Esophagus squamous epithelium (tissue), 5 donors: ENCODE results near the gene SERPINH1. TPM values are rescaled to one million over a fixed set of nuclear protein-coding genes. Genes with fewer than 3 reads are reported as not detected.

Source experiments
- DNase-seq: peaks from one replicate; lab custom pipeline; 2025; lab: John Stamatoyannopoulos, UW
- H3K27ac ChIP-seq, 4 donors: fragments of 200-600 bp; sonication (generic); one replicate each; pipeline ENCODE4 v1.5.1; 2016 to 2019; ENCODE audit warnings: mild to moderate bottlenecking in 1 of 4
- H3K27me3 ChIP-seq, 4 donors: fragments of 200-600 bp; sonication (generic); 1 replicate in 3 of 4; 2 replicates in 1 of 4; pipeline versions ENCODE4 v1.5.1 to v1.6.0; 2017 to 2021; ENCODE audit warnings: antibody characterized with exemption in 1 of 4
- H3K36me3 ChIP-seq, 3 donors: fragments of 200-600 bp; sonication (generic); one replicate each; pipeline ENCODE4 v1.5.1; 2016 to 2019
- H3K4me1 ChIP-seq, 3 donors: fragments of 200-600 bp; sonication (generic); one replicate each; pipeline ENCODE4 v1.5.1; 2017 to 2019
- H3K4me3 ChIP-seq, 4 donors: fragments of 200-600 bp; sonication (generic); 1 replicate in 3 of 4; 2 replicates in 1 of 4; pipeline ENCODE4 v1.5.1; 2016 to 2019; ENCODE audit warnings: mild to moderate bottlenecking in 2 of 4, moderate library complexity in 1 of 4
- H3K9me3 ChIP-seq, 3 donors: fragments of 200-600 bp; sonication (generic); one replicate each; pipeline ENCODE4 v1.5.1; 2016 to 2019
- POLR2A ChIP-seq, 4 donors: fragments of 450-650 bp; IDR thresholded peaks; one replicate each; pipeline ENCODE4 v1.6.1; 2017; ENCODE audit warnings: antibody characterized with exemption in 4 of 4, mild to moderate bottlenecking in 4 of 4, moderate library complexity in 3 of 4
- WGBS, 2 donors: methylation state at CpG; one replicate each; pipeline ENCODE4 v1.1.5; 2018; 5-methylcytosine and 5-hydroxymethylcytosine counted together
- intact Hi-C: fragments of 100-400 bp; cut with DNase I; formaldehyde crosslinking; loops from one replicate; pipeline ENCODE4 v1.15.0; 2022
- total RNA-seq, 4 donors: library from RNA; depleted of rRNA; stranded (reverse); fragments of >200 nt; gene quantifications; one replicate each; pipeline ENCODE4 v1.1.0, GENCODE V29; 2016
- TF ChIP-seq, protein P1 (sequence below), 6 experiments: fragments of 450-650 bp in 4 of 6; fragments of 200-600 bp in 2 of 6; sonication (generic) in 2 of 6; IDR thresholded peaks; one replicate each; pipeline ENCODE4 v1.5.1; 2016 to 2019; ENCODE audit warnings: antibody characterized with exemption in 6 of 6, mild to moderate bottlenecking in 4 of 6, moderate library complexity in 4 of 6
- donor health status: DM: yes; HTN: yes; CAD: no.

The SERPINH1 gene
- total RNA-seq, 4 donors from 2014 or later: 41.4 to 70.1 (median 46.5) TPM

DNA sequence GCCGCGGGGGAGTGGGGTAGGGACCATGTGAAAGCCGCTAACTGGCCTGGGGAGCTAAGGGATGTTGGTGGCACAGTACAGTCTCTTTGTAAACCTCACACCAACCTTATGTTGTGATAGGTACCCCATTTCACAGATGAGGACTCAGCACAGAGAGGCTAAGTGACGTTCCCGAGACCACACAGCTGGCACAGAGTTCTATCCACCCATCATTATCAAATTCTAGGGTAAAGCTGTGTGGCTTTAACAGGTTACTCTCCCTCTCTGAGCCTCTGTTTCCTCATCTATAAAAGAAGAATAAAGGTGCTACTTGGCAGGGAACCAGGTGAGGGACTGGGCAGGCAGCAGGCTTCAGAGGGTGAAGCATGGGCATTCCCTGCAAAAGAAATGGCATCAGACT, 34.9 kb upstream of the SERPINH1 start:
- intact Hi-C loops: no loop called here

DNA sequence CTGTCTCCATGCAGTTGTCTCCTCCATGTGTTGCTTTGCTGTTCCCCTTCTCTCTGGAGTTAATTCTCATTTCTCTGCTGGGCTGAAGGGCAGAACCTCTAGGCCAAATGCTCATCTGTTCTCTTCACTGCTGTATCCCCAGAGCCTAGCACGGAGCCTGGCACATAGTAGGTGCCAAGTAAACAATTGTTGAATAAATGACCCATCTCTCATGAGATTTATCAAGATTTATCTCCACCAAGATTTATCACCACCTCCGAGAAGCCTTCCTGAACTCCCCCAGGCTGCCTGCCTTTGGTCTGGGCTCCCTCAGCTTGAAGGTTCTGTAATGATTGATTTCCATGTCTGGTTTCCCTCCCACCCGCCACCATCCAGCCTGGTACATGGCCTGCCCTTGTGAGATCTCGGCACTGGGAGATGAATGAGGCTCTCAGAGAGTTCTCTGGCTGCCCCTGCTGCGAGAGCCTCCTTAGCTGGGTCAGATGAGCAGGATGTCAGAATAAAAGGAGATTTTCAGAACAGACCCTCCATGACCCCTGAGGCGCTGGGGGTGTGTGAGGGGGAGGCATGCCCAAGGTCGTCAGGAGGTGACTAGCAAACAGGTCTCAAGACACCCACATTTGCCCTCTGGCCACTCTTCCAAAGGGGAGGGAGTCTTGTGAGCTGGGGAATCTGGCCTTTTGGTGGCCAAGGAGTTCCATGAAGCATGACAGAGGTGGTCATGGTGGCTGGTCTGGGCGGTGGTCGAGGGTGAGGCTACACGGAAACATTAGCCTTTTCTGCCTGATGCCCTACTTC, 33.9 kb upstream of the SERPINH1 start:
- H3K36me3 ChIP-seq: no peaks in the 10 kb centered on the region
- no peak for TF ChIP-seq POLR2A (IDR thresholded peaks at IDR 0.05)
- TF ChIP-seq, protein P1, sequence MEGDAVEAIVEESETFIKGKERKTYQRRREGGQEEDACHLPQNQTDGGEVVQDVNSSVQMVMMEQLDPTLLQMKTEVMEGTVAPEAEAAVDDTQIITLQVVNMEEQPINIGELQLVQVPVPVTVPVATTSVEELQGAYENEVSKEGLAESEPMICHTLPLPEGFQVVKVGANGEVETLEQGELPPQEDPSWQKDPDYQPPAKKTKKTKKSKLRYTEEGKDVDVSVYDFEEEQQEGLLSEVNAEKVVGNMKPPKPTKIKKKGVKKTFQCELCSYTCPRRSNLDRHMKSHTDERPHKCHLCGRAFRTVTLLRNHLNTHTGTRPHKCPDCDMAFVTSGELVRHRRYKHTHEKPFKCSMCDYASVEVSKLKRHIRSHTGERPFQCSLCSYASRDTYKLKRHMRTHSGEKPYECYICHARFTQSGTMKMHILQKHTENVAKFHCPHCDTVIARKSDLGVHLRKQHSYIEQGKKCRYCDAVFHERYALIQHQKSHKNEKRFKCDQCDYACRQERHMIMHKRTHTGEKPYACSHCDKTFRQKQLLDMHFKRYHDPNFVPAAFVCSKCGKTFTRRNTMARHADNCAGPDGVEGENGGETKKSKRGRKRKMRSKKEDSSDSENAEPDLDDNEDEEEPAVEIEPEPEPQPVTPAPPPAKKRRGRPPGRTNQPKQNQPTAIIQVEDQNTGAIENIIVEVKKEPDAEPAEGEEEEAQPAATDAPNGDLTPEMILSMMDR (IDR thresholded peaks at IDR 0.05): no peak
- no peak for DNase-seq
- 44 to 66% methylated on average over 6 to 9 of the region's 10 CpGs for WGBS, 2 donors
- peaks cover 8 to 40% (median 18%) of the 10 kb centered on the region in 3 donors for H3K4me1 ChIP-seq
- intact Hi-C loops: no loop called here
- H3K9me3 ChIP-seq: no peaks in the 10 kb centered on the region
- H3K27ac ChIP-seq: no peak overlapping the region
- no peak overlapping the region for H3K4me3 ChIP-seq
- peaks cover 0 to 61% (median 2%) of the 10 kb centered on the region in 4 donors for H3K27me3 ChIP-seq

More for the DNA sequence above, 34.9 kb upstream of the SERPINH1 start:
- WGBS, 2 donors: 83 to 86% methylated on average over 2 to 4 of the region's 5 CpGs
- no peaks in the 10 kb centered on the region for H3K36me3 ChIP-seq
- peaks cover 0 to 68% (median 2%) of the 10 kb centered on the region in 4 donors for H3K27me3 ChIP-seq
- no peak for TF ChIP-seq POLR2A (IDR thresholded peaks at IDR 0.05)
- TF ChIP-seq, protein P1 (IDR thresholded peaks at IDR 0.05): no peak
- H3K9me3 ChIP-seq: no peaks in the 10 kb centered on the region
- no peak overlapping the region for H3K27ac ChIP-seq
- no peak overlapping the region for H3K4me3 ChIP-seq
- H3K4me1 ChIP-seq: peaks cover 8 to 39% (median 18%) of the 10 kb centered on the region in 3 donors
- no peak for DNase-seq

- no peak for TF ChIP-seq POLR2A (IDR thresholded peaks at IDR 0.05)
- TF ChIP-seq, protein P1 (IDR thresholded peaks at IDR 0.05): no peak
- 63 to 70% methylated on average over 3 of the region's 3 CpGs for WGBS, 2 donors
- DNase-seq: no peak
- Histone ChIP-seq H3K4me1 (peaks cover 5 to 16% (median 9%) of the 10 kb centered on the region in 3 donors), H3K4me3 (no peak overlapping the region), H3K27me3 (peaks cover 0 to 37% (median 0%) of the 10 kb centered on the region in 4 donors), H3K27ac (no peak overlapping the region), H3K36me3 (no peaks in the 10 kb centered on the region), H3K9me3 (no peaks in the 10 kb centered on the region)
- intact Hi-C loops: loop anchor here (5.0 to 10.0 kb wide), 2 partner anchors 138 to 256 kb away; no protein-coding TSS in a partner anchor
These were observed 31.5 kb upstream of the SERPINH1 start for GRCh38 chr11:75530577-75530976.

DNA sequence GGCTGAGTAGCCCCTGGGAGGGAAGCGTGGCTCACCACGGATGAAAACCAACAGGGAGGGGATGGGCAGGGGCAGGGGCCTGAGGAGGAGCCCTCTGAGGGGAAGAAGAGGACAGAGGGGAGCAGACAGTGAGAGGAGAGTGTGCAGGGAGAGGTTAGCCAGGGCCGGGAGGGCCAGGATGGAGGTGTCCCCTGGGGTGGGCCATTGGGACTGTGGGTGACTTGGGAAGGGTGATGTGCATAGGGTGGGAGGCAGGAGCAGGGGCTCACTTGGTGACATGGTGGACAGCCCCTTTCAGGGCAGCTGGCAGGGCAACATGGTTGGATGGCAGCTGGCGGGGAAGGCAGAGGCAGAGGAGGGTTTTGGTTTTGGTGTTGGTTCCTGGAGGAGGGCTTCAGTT, 30.7 kb upstream of the SERPINH1 start:
- Histone ChIP-seq H3K27me3 (peaks cover 0 to 34% (median 0%) of the 10 kb centered on the region in 4 donors), H3K4me3 (no peak overlapping the region), H3K27ac (no peak overlapping the region), H3K9me3 (no peaks in the 10 kb centered on the region), H3K36me3 (no peaks in the 10 kb centered on the region), H3K4me1 (peaks cover 3 to 8% (median 4%) of the 10 kb centered on the region in 3 donors)
- TF ChIP-seq, protein P1 (IDR thresholded peaks at IDR 0.05): no peak
- no peak for TF ChIP-seq POLR2A (IDR thresholded peaks at IDR 0.05)
- 81 to 91% methylated on average over 4 of the region's 4 CpGs for WGBS, 2 donors
- no peak for DNase-seq
- intact Hi-C loops: loop anchor here (5.0 to 10.0 kb wide), 2 partner anchors 139 to 257 kb away; no protein-coding TSS in a partner anchor
